HepG2 (cell line): ENCODE results near the gene MEX3A. TPM values are rescaled to one million over a fixed set of nuclear protein-coding genes. Genes with fewer than 3 reads are reported as not detected.
A peak's percentile ranks its signal among the peaks of the same experiment; 100 is the strongest.

Experiments used
- ATAC-seq: fragments of 200-7000 bp; cut with Tn5 transposase; 3 replicates; pipeline ENCODE4 v1.9.1; 2020; ENCODE audit warnings: mild to moderate bottlenecking, moderate library complexity
- BruUV-seq: library from RNA; stranded (reverse); fragments of 400-500 nt; replicated peaks from 2 replicates; lab custom pipeline; 2021; lab: Mats Ljungman, UMichigan
- CTCF ChIA-PET: fragments of 300-600 bp; formaldehyde crosslinking; extraction: SDS; loops from one replicate; lab custom pipeline; 2021; ENCODE audit warnings: low total read pairs, inconsistent platforms, low intra/inter-chr PET ratio; lab: Yijun Ruan, JAX
- POLR2A ChIA-PET: fragments of 350-600 bp; sonication (Branson Sonifier 250); formaldehyde crosslinking; loops from one replicate; lab custom pipeline; 2020; ENCODE audit warnings: antibody characterized with exemption, inconsistent platforms; lab: Yijun Ruan, JAX
- DNase-seq: peaks from one replicate; pipeline ENCODE4 v3.0.0-alpha.2; 2015; ENCODE audit warnings: low spot score
- FAIRE-seq: peaks from 3 replicates; lab custom pipeline; 2011; peaks lifted over from hg19 to GRCh38; lab: Jason Lieb, UNC
- H2AFZ ChIP-seq: one replicate; pipeline ENCODE4 v1.6.1; 2011; ENCODE audit warnings: low read length, inconsistent platforms
- H3K27ac ChIP-seq: fragments of 300-600 bp; 3 replicates; pipeline ENCODE4 v1.8.0; 2011; ENCODE audit warnings: mixed run types, mild to moderate bottlenecking, mixed read lengths, low read length, inconsistent platforms; ENCODE audit not compliant: insufficient read depth; ENCODE audit errors: extremely low read length
- H3K27me3 ChIP-seq, 2 experiments: fragments of 200-600 bp in 1 of 2; 2 replicates in 1 of 2; 3 replicates in 1 of 2; pipeline versions ENCODE4 v1.6.0 to v1.8.0; 2011; ENCODE audit warnings: low read length in 2 of 2, mild to moderate bottlenecking in 2 of 2, moderate library complexity in 2 of 2, inconsistent platforms in 1 of 2; ENCODE audit not compliant: insufficient read depth in 2 of 2, control insufficient read depth in 1 of 2
- H3K36me3 ChIP-seq, 2 experiments: fragments of 200-600 bp in 1 of 2; replicated peaks in 1 of 2; 2 replicates in 1 of 2; 3 replicates in 1 of 2; pipeline versions ENCODE4 v1.5.1 to v1.8.0; 2011; ENCODE audit warnings: low read length in 2 of 2, inconsistent platforms in 1 of 2; ENCODE audit not compliant: insufficient read depth in 2 of 2, control insufficient read depth in 1 of 2
- H3K4me1 ChIP-seq: 2 replicates; pipeline ENCODE4 v1.5.1; 2012; ENCODE audit warnings: low read length, inconsistent platforms; ENCODE audit not compliant: insufficient read depth
- H3K4me2 ChIP-seq: 2 replicates; pipeline ENCODE4 v1.6.0; 2011; ENCODE audit warnings: low read depth, low read length, inconsistent platforms
- H3K4me3 ChIP-seq, 3 experiments: fragments of 200-600 bp in 1 of 3; sonication (generic), shearing (Covaris generic) in 1 of 3; replicated peaks in 1 of 3; 2 replicates each; pipeline ENCODE4 v1.5.1; 2011 to 2016; ENCODE audit warnings: low read length in 3 of 3, inconsistent platforms in 2 of 3, low read depth in 2 of 3, mild to moderate bottlenecking in 2 of 3, control low read depth in 1 of 3, mixed read lengths in 1 of 3; ENCODE audit not compliant: insufficient read depth in 1 of 3
- H3K79me2 ChIP-seq: one replicate; pipeline ENCODE4 v1.6.1; 2011; ENCODE audit warnings: low read length, inconsistent platforms; ENCODE audit not compliant: insufficient read depth
- H3K9ac ChIP-seq: 2 replicates; pipeline ENCODE4 v1.6.0; 2011; ENCODE audit warnings: mild to moderate bottlenecking, low read depth, low read length, inconsistent platforms; ENCODE audit not compliant: insufficient read depth
- H3K9me3 ChIP-seq: 2 replicates; pipeline ENCODE4 v1.5.1; 2012; ENCODE audit warnings: mild to moderate bottlenecking, low read length
- H4K20me1 ChIP-seq: 2 replicates; pipeline ENCODE4 v1.6.0; 2011; ENCODE audit warnings: inconsistent platforms, mild to moderate bottlenecking, low read length, moderate library complexity; ENCODE audit not compliant: insufficient read depth
- ATF2 ChIP-seq: sonication (generic); formaldehyde crosslinking; IDR thresholded peaks from 2 replicates; pipeline ENCODE4 v1.4.0; 2020; ENCODE audit warnings: missing genetic modification reagents
- FOXC1 ChIP-seq: sonication (generic); formaldehyde crosslinking; IDR thresholded peaks from 2 replicates; pipeline ENCODE4 v1.8.0; 2022; ENCODE audit warnings: mild to moderate bottlenecking, missing genetic modification reagents, borderline replicate concordance
- HIVEP1 ChIP-seq: sonication (generic); formaldehyde crosslinking; IDR thresholded peaks from 2 replicates; pipeline ENCODE4 v1.4.0; 2020; ENCODE audit warnings: mild to moderate bottlenecking, missing genetic modification reagents
- LBX2 ChIP-seq: sonication (generic); formaldehyde crosslinking; IDR thresholded peaks from 2 replicates; pipeline ENCODE4 v1.5.0; 2020; ENCODE audit warnings: missing genetic modification reagents, mild to moderate bottlenecking, borderline replicate concordance
- MTA1 ChIP-seq: sonication (generic); formaldehyde crosslinking; IDR thresholded peaks from 2 replicates; pipeline ENCODE4 v1.4.0; 2020; ENCODE audit warnings: missing genetic modification reagents, mild to moderate bottlenecking, borderline replicate concordance
- NR2F6 ChIP-seq, 2 experiments: IDR thresholded peaks; 2 replicates each; pipeline ENCODE4 v1.6.1; 2016; ENCODE audit warnings: antibody characterized with exemption in 1 of 2, mild to moderate bottlenecking in 1 of 2
- NR3C1 ChIP-seq: sonication (generic); formaldehyde crosslinking; IDR thresholded peaks from 2 replicates; pipeline ENCODE4 v1.4.0; 2020; ENCODE audit warnings: missing genetic modification reagents
- REST ChIP-seq, 2 experiments: IDR thresholded peaks; 2 replicates each; pipeline ENCODE4 v1.6.1; 2011 to 2012; ENCODE audit warnings: low read length in 2 of 2, borderline replicate concordance in 1 of 2, low read depth in 1 of 2, mild to moderate bottlenecking in 1 of 2, moderate library complexity in 1 of 2
- TOPORS ChIP-seq: sonication (generic); formaldehyde crosslinking; IDR thresholded peaks from 2 replicates; pipeline ENCODE4 v1.8.0; 2023; ENCODE audit warnings: mild to moderate bottlenecking, missing genetic modification reagents
- XRCC5 ChIP-seq: fragments of 200-400 bp; formaldehyde crosslinking; optimal IDR thresholded peaks from 2 replicates; pipeline ENCODE3; 2017; ENCODE audit warnings: mild to moderate bottlenecking, low read length
- ZEB1 ChIP-seq: IDR thresholded peaks from 2 replicates; pipeline ENCODE4 v1.6.1; 2012; ENCODE audit warnings: mild to moderate bottlenecking, low read depth, inconsistent platforms; ENCODE audit not compliant: insufficient replicate concordance
- ZNF280B ChIP-seq: sonication (generic); formaldehyde crosslinking; IDR thresholded peaks from 2 replicates; pipeline ENCODE4 v1.5.0; 2020; ENCODE audit warnings: missing genetic modification reagents, mild to moderate bottlenecking, borderline replicate concordance
- ZNF740 ChIP-seq: sonication (generic); formaldehyde crosslinking; IDR thresholded peaks from 2 replicates; pipeline ENCODE4 v1.4.0; 2020; ENCODE audit warnings: missing genetic modification reagents
- WGBS: methylation state at CpG from one replicate; pipeline ENCODE4 v1.1.6; 2017; ENCODE audit warnings: low lambda C conversion rate; 5-methylcytosine and 5-hydroxymethylcytosine counted together
- in situ Hi-C: cut with HindIII; loops from 2 replicates; pipeline ENCODE4 v1.10.0; 2017; ENCODE audit warnings: low pct_unique_long_range_greater_than_20kb; ENCODE audit not compliant: extremely low pct_ligation_motif_present
- intact Hi-C: fragments of 100-400 bp; cut with micrococcal nuclease; formaldehyde crosslinking; loops from one replicate; pipeline ENCODE4 v1.10.0; 2022; ENCODE audit not compliant: unreplicated experiment
- polyA plus RNA-seq, 8 experiments: library from polyadenylated mRNA; depleted of rRNA in 3 of 8; stranded (reverse) in 7 of 8; unstranded in 1 of 8; fragments of >200 nt; fragmentation: Illumina TruSeq in 4 of 8; extraction: Trizol in 4 of 8; gene quantifications; 2 replicates each; pipeline versions ENCODE4 v1.2.1 to v1.2.3, GENCODE V29; 2011 to 2016; ENCODE audit warnings: low read depth in 4 of 8, missing spikeins in 1 of 8, mixed read lengths in 1 of 8; ENCODE audit not compliant: insufficient read depth in 1 of 8
- total RNA-seq, 5 experiments: library from RNA; depleted of rRNA; stranded (reverse); fragments of >200 nt; fragmentation: Illumina TruSeq; extraction: Trizol; gene quantifications; 2 replicates each; pipeline ENCODE4 v1.2.3, GENCODE V29; 2016; ENCODE audit warnings: low read depth in 1 of 5

MEX3A gene
- total and polyA plus RNA-seq, 2 of the 13 experiments (the other 11 are each of a cell fraction or from before 2014, with no cell fraction given): 7.6 to 9.1 TPM

GRCh38 chr1:156104861-156105832, 22.9 kb upstream of the MEX3A start:
- DNase-seq (peak; percentile 45), ATAC-seq (peak; percentile 40), FAIRE-seq (peak; percentile 40)
- Histone ChIP-seq H3K9me3 (no peaks in the 10 kb centered on the region), H3K27me3 (0 out of 5 replicates have a peak, but pooled peaks cover 0 to 8% of the 10 kb centered on the region in 2 experiments), H2AFZ (no peak overlapping the region), H3K9ac (peak overlapping the region; percentile 79), H3K4me2 (peak overlapping the region; percentile 93), H3K4me1 (peaks cover 87% of the 10 kb centered on the region), H3K79me2 (no peaks in the 10 kb centered on the region), H3K4me3 (peak overlapping the region; percentile 45 to 74 (median 46)), H3K27ac (peak overlapping the region; percentile 69), H3K36me3 (no peaks in the 10 kb centered on the region), H4K20me1 (no peaks in the 10 kb centered on the region)
- intact Hi-C loops: loop anchor here (2.0 kb wide), 1 partner anchor 18 kb away; no protein-coding TSS in a partner anchor
- in situ Hi-C loops: no loop called here
- ChIA-PET POLR2A (interaction anchor here (0.6 to 6.9 kb wide), 10 partner anchors 8 to 801 kb away, joined by 3 to 84 read pairs (median 5); partner anchors contain the start of genes LMNA and PMF1), CTCF (no interaction called here)
- no TSS peak for BruUV-seq
- 17% methylated on average over 7 of the region's 11 CpGs for WGBS
- TF ChIP-seq NR3C1 (no peak), NR2F6 (IDR thresholded peaks at IDR 0.05) (peak; percentile 66), NR2F6 (CRISPR knock-in tag; IDR thresholded peaks at IDR 0.05) (peak; percentile 87), REST (IDR thresholded peaks at IDR 0.05; ENCODE audit: borderline replicate concordance in 1 of 2, low read depth in 1 of 2, low read length in 2 of 2) (0 out of 4 replicates have a peak, but pooled peaks of 1 of the 2 experiments have one; percentile 20), HIVEP1 (CRISPR knock-in tag) (no peak), ZNF280B (CRISPR knock-in tag) (peak; percentile 27; the same call in 1 of the 2 replicates), XRCC5 (peak; percentile 16), ZNF740 (no peak), TOPORS (CRISPR knock-in tag) (no peak), MTA1 (CRISPR knock-in tag) (0 out of 2 replicates have a peak, but pooled peaks have one; percentile 42), FOXC1 (CRISPR knock-in tag) (peak; percentile 31; the same call in 1 of the 2 replicates), ZEB1 (no peak), LBX2 (no peak), ATF2 (CRISPR knock-in tag) (no peak)
